NCI-H446 treated with DMSO at 0.1 percent for 48 hours (cell line): ENCODE measurements around the gene MCF2L2.
"Not testable (repeated sequence)": the region's sequence is repeated elsewhere in the genome, so short reads cannot be mapped to it uniquely, and the experiment has no call there.

Experiments
- DNase-seq: peaks from one replicate; lab custom pipeline; 2025; lab: John Stamatoyannopoulos, UW

The MCF2L2 gene

DNA sequence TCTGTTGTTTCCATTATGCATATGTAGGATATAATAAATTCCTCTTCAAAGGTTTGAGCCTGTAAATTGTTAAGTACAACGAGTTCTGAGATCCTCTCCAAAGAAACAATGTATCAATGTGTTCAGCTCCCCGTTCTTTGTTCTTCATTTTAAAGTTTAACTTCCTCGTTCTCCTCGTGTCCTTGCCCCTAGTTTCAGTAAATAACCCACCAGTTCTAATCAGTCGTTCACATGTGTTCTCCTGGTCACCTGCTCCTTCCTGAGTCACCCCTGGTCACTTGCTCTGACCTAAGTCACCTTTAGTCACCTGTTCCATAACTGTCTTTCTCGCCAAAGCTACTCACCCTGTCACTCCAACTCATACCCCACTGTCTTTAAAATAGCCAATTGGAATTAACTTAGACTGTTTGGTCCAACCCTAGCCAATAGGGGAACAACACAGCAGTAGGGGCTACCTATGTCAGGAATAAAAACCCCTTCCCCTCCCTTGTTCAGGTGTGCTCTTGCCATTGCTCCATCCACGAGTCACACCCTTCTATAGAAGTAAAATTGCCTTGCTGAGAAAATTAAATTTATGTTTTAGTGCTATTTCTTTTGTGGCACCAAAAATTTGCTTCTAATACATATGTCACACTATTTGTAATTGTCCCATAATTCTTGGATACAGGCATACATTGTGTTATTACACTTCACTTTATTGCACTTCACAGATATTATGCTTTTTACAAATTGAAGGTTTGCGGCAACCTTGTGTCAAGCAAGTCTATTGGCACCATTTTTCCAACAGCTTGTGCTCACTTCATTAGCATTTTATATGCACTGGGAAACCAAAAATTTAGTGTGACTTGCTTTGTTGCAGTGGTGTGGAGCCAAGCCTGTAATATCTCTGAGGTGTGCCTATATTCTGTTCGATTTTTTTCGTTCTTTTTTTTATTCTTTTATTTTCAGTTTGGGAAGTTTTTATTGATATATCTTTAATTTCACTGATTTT is 15.3 kb upstream of the MCF2L2 start:
- DNase-seq = no peak

- DNase-seq = no peak
These were observed 14.6 kb upstream of the MCF2L2 start for GRCh38 chr3:183442994-183443393.

DNA sequence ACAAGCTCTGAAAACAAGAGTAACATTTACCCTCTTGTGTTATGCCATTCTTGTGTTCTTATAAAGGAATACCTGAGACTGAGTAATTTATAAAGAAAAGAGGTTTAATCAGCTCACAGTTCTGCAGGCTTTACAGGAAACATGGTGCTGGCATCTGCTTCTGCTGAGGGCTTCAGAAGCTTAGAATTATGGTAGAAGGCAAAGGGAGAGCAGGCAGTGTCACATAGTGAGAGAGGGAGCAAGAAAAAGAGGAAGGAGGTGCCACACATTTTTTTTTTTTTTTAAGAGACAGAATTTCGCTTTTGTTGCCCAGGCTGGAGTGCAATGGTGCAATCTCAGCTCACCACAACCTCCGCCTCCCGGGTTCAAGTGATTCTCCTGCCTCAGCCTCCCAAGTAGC is 12.1 kb upstream of the MCF2L2 start:
- not testable (repeated sequence) for DNase-seq

- DNase-seq = no peak
These were observed 11.1 kb upstream of the MCF2L2 start for GRCh38 chr3:183439515-183439914.

DNA sequence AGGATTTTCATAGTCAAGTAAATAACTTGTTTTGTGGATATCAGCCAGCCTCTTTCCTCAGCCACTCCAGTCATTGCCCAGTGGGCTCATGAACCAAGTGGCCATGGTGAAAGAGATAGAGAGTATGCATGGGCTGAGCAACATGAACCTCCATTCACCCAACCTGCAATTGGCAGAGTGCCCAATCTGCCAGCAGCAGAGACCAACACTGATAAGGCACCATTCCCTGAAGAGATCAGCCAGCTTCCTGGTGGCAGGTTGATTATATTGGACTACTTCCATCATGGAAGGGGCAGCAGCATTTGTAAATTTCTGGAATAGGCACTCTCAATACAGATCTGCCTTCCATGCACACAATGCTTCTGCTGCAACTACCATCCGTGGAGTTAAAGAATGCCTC is 10.3 kb upstream of the MCF2L2 start:
- DNase-seq = no peak

GRCh38 chr3:183437666-183438564 is 9.5 kb upstream of the MCF2L2 start:
- DNase-seq = no peak

- no peak for DNase-seq
These were observed 8.6 kb upstream of the MCF2L2 start for GRCh38 chr3:183437061-183437460.

DNA sequence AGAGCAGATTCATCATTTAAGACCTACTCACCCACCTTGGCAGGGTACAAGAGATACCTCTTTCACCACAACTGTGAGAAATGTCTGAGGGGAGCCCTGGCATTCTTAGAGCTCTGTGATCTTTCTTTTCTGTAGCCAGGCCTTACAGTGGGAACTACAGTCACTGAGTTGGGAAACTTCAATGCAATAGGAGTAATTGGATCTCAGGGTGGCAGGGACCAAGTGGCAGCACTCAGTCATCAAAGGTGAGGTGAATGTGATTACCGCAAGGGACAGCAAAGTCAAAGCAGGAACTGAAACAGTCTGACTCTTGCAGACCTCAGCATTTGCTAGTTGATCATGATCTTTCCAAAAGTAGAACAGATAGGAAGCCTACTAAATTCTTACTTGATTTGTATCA is 7.2 kb upstream of the MCF2L2 start:
- DNase-seq = no peak

DNA sequence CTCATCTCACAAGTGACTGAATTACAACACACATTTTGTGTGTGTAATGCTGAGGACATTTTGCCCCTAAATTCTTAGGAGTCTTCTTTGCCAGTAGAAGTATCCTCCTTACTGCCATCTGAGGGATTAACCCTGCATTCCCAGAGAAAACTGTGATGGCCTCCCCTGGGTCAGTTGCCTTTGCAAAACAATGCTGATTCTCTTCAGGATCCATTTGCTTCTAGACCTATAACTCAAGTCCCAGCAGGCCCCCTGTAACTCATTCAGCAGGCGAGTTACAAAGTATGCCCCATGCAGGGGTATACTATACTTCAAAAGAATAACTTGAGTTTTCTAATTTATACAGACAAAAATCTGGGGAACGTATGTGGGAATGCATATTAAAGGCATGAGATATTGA is 6.6 kb upstream of the MCF2L2 start:
- DNase-seq = no peak

- no peak for DNase-seq
These were observed 6.1 kb upstream of the MCF2L2 start for GRCh38 chr3:183434503-183434902.

GRCh38 chr3:183430325-183430957 is 2.0 kb upstream of the MCF2L2 start:
- DNase-seq = no peak

- DNase-seq = no peak
These were observed 458 bp downstream of the MCF2L2 start for GRCh38 chr3:183427876-183428446.

- no peak for DNase-seq
These were observed 1.1 kb downstream of the MCF2L2 start for GRCh38 chr3:183427196-183427875.

- not testable (repeated sequence) for DNase-seq
These were observed 9.6 kb downstream of the MCF2L2 start for GRCh38 chr3:183418807-183419206.

DNA sequence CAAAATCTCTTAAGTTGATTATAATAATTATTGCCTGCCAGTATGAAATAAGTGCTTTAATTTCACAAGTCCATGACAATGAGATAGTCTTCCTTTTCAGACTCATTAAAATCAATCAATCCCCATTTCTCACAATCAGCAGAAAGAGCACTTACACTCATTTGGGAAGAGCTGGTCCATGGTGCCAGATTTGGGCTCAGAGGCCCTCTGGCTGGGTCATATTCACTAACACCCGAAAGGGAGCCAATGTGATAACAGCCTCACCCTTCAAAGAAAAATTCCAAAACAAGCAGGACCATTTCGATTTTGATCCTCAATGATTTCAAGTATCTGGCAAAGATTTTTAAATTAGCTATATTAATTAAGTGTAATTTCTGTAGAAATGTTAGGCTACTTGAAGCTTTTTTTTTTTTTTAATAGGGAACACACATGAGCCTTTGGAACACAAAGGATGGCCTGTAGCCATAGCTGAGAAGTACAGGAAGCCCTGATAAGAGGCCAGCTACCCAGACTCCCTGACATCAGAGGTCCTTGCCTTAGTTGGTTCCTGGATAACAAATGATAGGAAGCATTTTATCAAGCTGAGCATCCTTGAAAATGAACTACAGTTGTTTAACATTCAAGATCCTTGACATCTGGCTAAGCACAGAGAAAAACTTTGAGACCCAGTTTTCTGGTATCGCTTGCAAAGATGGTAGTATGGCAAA is 17.1 kb downstream of the MCF2L2 start:
- DNase-seq = no peak

DNA sequence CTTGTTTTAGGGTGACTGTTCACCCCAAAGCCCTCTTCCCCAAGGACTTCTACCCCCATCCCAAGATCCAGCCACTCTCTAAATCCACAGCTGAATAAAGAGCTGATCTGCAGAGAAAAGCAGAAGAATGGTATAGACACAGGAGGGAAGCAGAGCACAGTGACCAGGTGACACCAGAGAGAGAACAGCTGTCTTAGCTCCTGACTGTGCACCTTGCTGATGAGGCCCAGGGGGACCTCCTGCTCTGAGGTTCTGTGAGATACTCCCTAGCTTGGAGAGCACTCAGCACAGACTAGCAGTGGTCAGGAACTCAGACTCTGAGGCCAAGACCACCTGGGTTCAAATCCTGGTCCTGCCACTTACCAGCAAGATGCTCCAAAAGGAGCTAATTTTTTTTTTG is 17.7 kb downstream of the MCF2L2 start:
- DNase-seq = no peak

GRCh38 chr3:183410280-183410679 is 18.1 kb downstream of the MCF2L2 start:
- DNase-seq = no peak

DNA sequence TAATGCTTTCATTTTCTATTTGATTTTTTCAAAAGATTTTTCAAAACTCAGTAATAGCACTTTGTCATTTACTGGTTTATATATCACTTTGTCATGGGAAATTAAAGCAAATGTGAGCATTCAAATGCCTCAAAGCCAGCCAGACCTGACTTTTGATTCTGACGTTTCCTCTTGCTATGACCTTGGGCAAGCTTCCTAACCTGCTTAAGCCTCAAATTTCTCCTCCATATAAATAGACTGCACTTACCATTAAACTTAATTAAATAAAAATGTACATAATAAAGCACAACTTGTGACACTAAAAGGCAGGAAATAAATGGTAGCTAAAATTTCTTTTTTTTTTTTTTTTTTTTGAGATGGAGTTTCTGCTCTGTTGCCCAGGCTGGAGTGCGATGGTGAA is 19.2 kb downstream of the MCF2L2 start:
- DNase-seq = no peak

DNA sequence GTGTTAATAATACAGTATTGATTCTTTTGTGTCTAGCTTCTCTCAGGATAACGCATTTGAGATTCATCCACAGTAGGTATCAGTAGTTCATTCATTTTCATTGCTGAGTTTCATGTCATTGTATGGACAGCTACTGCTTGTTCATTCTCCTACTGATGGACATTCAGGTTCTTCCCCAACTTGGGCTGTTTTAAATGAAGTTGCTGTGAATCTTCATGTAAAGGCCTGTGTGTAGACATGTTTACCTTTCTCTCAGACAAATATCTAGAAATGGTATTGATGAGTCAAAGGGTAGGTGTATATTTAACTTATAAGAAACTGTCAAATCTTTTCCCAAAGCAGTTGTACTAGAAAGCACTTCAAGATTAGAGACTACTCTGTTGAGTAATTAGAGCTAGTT is 26.7 kb downstream of the MCF2L2 start:
- no peak for DNase-seq

GRCh38 chr3:183400352-183400751 is 28.1 kb downstream of the MCF2L2 start:
- no peak for DNase-seq
